GM21717 (cell line): ENCODE measurements around the gene POMZP3.
"Not testable (repeated sequence)": the region's sequence is repeated elsewhere in the genome, so short reads cannot be mapped to it uniquely, and the experiment has no call there.

ENCODE experiments used
- ATAC-seq: cut with Tn5 transposase; IDR thresholded peaks from one replicate; pipeline ENCODE4 v1.9.1; 2021; ENCODE audit warnings: mild to moderate bottlenecking, moderate library complexity; ENCODE audit not compliant: unreplicated experiment

The POMZP3 gene

DNA sequence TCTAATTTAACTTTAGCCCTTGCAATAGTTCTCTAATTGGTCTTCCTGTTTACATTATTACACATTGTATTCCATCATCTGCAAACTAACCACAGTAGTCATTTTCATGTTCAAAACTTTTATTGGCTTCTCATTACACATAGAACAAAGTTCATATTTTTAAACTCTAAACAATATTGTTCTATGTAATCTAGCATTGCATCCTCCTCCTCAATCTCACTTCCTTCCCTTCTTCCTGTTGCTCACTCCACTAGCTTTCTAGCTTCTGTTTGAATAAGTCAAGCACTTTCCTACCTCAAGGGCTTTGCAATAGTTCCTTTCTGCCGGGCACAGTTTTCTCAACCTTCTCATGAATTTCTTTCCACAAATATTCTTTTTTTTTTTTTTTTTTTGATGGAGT lies 38.5 kb downstream of the POMZP3 start:
- not testable (repeated sequence) for ATAC-seq

DNA sequence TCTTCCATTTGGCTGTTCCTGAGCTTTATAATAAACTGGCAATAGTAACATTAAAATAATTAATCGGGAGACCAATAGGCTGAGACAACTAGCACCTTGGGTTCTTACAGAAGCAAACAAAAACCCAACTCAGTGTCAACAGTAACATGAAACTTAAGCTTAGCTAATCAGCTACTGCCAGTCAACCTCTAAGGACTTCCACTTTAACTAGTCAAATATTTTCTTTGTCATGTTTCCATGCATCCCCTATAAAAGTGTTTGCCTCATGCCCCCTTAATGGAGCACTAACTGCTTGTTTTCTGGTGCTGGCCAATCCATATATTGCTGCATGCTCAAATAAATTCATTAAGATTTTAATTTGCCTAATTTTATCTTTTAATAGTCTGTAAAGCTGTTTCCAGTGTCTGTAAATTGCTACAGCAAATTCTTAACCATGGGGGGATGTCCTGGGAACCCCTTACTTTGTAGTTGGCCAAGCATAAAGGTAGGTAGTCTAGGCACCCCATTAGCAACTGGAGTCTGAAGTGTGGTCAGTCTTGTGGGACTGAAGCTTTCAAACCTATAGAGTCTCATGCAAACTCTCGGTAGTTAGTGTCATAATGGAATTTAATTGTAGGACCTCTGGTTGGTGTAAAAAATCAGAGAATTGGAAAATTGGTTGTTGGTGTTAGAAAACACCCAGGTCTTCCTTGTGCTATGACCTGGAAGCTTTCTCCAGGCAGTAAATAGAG lies 40.3 kb downstream of the POMZP3 start:
- not testable (repeated sequence) for ATAC-seq

DNA sequence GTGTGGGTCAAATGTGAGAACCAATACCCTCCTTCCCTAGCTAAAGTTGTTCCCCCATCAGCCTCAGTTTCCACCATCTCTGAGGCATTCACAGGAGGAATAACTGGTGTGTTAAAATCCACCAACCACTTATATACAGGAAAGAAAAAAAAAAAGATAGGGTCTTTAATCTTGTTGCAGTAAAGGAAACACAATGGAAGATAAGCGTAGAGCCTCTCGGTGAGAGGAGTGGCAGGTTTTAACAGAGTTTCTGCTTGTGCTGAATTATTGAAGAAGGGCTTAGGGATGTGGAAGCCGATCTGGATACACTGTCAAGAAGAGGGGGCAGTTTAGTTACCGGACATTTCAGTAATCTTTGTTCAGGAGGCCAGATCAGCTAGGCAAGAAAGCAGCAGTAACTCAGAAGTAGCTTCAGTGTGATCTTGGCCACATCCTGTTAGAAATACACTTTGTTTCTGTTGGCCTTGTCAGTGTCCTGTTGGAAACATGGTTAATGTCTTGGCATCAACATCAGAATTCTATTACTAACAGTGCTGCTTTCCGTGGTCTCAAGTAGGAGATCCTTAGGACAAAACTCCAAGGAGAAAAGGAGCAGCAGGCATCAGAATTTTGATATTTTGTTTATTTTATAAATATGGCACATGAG lies 43.3 kb downstream of the POMZP3 start:
- not testable (repeated sequence) for ATAC-seq

DNA sequence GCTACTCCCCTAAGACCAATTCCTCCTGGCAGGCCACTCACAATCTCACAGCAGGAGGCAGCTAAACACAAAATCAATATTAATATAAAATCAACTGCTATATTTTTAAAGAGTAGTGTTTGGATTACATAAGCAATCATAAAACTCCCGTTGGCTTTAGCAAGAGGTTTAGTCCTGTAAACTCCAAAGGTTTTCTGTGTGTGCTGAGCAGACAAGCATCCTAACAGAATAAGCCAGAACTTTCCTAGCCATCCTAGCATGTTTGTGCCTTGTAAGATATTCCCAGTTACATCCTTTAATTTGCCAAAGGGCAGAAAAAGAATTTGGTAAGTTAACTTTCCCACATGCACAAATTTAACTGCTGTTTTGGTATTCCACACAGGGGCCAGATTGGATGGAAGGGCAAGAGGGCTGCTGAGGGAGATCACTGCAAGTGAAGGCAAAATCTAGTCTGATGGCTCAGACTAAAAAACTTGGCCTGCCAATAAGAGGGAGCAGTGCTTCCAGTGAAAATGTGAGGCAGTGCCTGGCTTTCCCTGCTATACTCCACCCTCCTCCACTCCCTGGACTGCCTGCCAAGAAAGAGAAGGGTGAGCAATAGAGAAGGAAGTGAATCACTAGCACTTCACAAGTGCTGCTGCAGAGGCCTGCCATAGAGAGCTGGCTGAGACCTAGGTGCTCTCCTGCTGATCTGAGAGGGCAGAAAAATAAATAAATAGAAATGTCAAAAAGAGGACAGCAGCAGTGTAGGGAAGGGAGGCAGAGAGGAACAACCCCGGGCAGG lies 44.0 kb downstream of the POMZP3 start:
- not testable (repeated sequence) for ATAC-seq

DNA sequence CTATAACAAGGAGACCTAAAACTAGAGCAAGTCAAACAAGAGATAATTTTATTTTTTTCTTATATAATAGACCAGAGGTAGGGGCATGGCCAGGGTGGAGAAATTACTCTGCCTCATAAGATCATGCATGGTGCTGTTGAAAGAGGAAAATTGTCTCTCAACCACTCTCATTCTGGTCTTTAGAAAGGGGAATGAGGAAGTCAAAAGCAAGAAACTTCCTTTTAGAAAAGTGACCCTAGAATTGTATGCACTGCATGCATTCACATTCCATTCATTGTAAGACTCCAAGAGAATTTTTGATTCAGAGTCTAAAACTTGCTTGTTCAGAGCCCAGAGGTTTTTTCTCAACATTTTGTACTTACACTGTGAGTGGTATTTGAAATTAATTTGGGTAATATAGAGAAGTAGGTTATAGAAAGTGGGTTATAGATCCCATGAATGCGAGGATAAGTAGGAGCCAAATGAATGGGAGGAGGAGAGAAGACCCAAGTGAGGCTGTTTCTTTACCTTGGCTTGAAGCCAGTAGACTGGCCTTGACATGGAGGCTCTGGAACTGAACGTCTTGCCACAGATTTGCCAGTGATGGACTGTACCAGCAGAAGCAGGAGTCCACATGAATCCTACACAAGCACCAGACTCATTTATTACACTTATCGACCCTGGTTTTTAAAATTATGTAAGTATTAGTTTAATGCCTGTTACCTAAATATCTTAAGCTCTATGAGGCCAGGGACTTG lies 51.0 kb downstream of the POMZP3 start:
- not testable (repeated sequence) for ATAC-seq

DNA sequence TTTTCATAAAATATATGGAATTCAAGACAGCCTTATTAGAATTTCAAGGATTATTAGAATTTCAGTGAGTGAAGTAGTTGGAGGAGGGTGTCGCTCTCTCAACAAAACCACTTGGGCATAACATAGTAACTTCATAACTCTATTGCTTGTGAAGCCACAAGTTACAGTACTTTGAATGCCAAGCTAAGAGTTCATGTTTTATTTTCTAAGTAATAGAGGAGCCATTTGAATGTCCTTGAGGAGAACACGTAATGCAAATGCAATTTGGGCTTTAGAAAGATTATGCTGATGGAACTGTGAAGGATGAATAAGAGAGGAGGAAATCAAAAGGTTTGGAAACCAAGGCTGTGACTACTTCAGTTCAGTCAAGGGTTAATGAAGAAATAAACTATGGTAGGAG lies 51.6 kb downstream of the POMZP3 start:
- not testable (repeated sequence) for ATAC-seq

DNA sequence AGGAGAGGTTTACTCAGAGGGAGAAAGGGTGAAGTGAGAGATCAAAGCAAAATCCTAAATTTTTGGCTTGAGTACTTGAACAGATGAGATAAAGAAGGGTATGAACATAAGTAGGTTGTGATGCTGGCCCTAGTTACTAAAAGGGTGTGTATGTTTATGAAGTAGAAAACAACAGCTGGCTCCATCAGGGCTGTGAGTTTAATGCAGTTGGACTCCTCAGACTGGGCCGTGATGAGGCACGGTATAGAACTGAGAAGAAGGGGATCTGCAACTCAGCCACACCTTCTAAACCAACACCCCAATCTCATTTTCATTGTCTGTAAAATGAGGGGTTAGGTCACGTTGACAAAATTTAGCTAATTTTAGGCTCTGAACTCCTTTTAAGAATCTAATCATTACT lies 54.8 kb downstream of the POMZP3 start:
- ATAC-seq, result not testable (repeated sequence)

DNA sequence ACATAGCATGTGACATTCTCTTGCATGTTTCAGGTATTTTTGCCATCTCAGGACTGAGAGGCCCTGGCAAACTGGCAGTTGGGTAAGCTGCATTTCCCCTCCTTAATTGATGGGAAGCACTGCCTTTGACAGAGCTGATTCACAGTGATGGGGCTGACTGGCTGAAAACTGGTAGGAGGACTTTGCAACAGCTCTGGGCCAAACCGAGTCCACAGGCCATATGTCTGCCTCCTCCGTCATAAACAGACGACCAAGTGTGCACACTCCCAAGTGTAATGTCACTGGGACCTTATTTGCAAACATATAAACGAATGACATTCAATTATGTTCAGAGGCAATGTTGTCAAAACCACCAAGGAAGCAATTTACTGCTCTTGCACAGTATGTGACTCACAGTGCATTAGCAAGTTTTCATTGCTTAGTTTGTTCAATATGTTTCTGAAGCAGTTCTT lies 56.7 kb downstream of the POMZP3 start:
- ATAC-seq, result not testable (repeated sequence)

DNA sequence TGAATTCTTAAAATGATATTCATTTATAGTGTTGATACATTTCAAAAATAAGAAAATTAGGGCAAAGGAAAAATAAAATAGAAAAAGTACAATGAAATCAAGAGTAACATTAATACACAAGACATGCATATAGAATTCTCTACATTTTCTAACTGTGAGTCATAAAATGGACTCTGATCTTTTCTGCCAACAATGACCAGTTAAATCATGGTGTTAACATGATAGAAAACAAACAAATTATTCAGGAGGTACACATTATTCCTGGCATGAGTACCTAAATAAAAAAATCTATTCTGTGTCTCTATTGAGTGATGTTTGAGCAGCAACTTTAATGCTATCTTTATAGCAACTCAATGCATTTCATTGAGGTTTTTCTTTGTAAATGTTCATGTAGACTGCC lies 58.3 kb downstream of the POMZP3 start:
- not testable (repeated sequence) for ATAC-seq

DNA sequence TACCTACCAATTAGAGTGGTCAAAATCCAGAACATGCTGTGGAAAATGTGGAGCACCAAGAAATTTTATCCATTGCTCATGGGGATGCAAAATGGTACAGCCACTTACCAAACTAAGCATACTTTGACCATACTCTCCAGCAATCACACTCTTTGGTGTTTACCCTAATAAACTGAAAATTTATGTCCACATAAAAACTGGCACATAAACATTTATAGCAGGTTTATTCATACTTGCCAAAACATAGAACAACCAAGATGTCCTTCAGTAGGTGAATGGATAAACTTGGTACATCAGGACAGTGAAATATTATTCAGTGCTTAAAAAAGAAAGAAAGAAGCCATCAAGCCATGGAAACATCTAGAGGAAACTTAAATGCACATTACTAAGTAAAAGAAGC lies 59.3 kb downstream of the POMZP3 start:
- not testable (repeated sequence) for ATAC-seq

DNA sequence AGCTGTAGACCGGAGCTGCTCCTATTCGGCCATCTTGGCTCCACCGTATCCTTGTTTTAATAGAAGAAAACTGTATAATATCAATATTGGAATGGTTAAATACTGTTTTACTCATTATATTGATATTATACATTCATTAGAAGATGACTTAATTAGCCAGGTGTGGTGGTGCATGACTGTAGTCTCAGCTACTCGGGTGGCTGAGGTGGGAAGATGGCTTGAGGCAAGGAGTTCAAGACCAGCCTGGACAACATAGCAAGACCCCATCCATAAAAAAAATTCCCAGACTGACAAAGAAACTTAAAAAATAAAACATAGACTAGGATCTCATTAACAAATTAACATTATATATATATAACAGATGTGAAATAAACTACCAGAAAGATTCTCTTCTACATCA lies 59.8 kb downstream of the POMZP3 start:
- ATAC-seq, result not testable (repeated sequence)

DNA sequence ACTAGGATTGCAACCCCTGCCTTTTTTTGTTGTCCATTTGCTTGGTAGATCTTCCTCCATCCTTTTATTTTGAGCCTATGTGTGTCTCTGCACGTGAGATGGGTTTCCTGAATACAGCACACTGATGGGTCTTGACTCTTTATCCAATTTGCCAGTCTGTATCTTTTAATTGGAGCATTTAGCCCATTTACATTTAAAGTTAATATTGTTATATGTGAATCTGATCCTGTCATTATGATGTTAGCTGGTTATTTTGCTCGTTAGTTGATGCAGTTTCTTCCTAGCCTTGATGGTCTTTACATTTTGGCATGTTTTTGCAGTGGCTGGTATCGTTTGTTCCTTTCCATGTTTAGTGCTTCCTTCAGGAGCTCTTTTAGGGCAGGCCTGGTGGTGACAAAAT lies 62.1 kb downstream of the POMZP3 start:
- ATAC-seq, result not testable (repeated sequence)

DNA sequence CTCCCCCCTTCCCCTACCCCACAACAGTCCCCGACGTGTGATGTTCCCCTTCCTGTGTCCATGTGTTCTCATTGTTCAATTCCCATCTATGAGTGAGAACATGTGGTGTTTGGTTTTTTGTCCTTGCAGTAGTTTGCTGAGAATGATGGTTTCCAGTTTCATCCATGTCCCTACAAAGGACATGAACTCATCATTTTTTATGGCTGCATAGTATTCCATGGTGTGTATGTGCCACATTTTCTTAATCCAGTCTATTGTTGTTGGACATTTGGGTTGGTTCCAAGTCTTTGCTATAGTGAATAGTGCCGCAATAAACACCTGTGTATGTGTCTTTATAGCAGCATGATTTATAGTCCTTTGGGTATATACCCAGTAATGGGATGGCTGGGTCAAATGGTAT lies 65.7 kb downstream of the POMZP3 start:
- ATAC-seq, result not testable (repeated sequence)

DNA sequence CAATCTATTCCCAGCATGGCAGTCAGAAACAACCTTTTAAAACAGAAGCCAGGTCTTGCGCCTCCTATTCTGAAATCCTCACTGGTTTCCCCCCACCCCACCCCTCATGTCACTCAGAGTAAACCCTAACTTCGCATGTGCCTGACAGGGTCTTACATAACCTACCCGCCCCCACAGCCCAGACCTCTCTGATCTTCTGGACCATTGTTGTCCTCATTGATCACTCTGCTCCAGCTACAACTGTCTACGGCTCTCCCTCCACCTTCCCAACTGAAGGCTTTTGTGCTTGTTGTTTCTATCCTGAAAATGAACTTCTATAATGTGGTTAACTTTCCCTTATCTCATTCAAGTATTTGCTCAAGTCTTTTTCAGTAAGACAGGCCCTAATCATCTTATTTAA lies 66.9 kb downstream of the POMZP3 start:
- ATAC-seq, result not testable (repeated sequence)
